DND-41 (cell line): Measurements from ENCODE around the gene SNX32.
A peak's percentile ranks its signal among the peaks of the same experiment; 100 is the strongest.

Source experiments
- ATAC-seq: fragments of 200-7000 bp; cut with Tn5 transposase; 3 replicates; pipeline ENCODE4 v1.9.1; 2021; ENCODE audit warnings: low read depth; ENCODE audit not compliant: insufficient read depth
- DNase-seq: peaks from one replicate; pipeline ENCODE4 v3.0.0-alpha.2; 2020
- H2AFZ ChIP-seq: 2 replicates; pipeline ENCODE4 v1.6.0; 2012; ENCODE audit warnings: low read depth, low read length
- H3K27ac ChIP-seq: 2 replicates; pipeline ENCODE4 v1.5.1; 2012; ENCODE audit warnings: low read length, inconsistent platforms
- H3K27me3 ChIP-seq: fragments of 200-600 bp; sonication (generic); 2 replicates; pipeline ENCODE4 v1.6.0; 2012; ENCODE audit warnings: low read length, mild to moderate bottlenecking, inconsistent platforms; ENCODE audit not compliant: insufficient read depth, poor library complexity
- H3K36me3 ChIP-seq: 2 replicates; pipeline ENCODE4 v1.5.1; 2012; ENCODE audit warnings: low read length, inconsistent platforms; ENCODE audit not compliant: insufficient read depth
- H3K4me1 ChIP-seq: 2 replicates; pipeline ENCODE4 v1.5.1; 2012; ENCODE audit warnings: mild to moderate bottlenecking, low read length; ENCODE audit not compliant: insufficient read depth
- H3K4me2 ChIP-seq: 2 replicates; pipeline ENCODE4 v1.6.0; 2012; ENCODE audit warnings: mild to moderate bottlenecking, moderate library complexity, low read length, inconsistent platforms; ENCODE audit not compliant: insufficient read depth
- H3K4me3 ChIP-seq, 2 experiments: fragments of 200-600 bp in 1 of 2; shearing (Covaris generic) in 1 of 2; 2 replicates each; pipeline ENCODE4 v1.5.1; 2012 to 2016; ENCODE audit warnings: inconsistent platforms in 2 of 2, low read length in 2 of 2, mild to moderate bottlenecking in 2 of 2, low read depth in 1 of 2, moderate library complexity in 1 of 2
- H3K79me2 ChIP-seq: 2 replicates; pipeline ENCODE4 v1.6.0; 2012; ENCODE audit warnings: low read length, inconsistent platforms; ENCODE audit not compliant: insufficient read depth
- H3K9ac ChIP-seq: 2 replicates; pipeline ENCODE4 v1.6.0; 2012; ENCODE audit warnings: low read depth, mild to moderate bottlenecking, inconsistent platforms, low read length, moderate library complexity
- H3K9me3 ChIP-seq: 2 replicates; pipeline ENCODE4 v1.5.1; 2012; ENCODE audit warnings: low read length, moderate library complexity, mild to moderate bottlenecking, inconsistent platforms; ENCODE audit not compliant: insufficient read depth, severe bottlenecking
- H4K20me1 ChIP-seq: 2 replicates; pipeline ENCODE4 v1.6.0; 2012; ENCODE audit warnings: low read length; ENCODE audit not compliant: insufficient read depth
- CTCF ChIP-seq: IDR thresholded peaks from 2 replicates; pipeline ENCODE4 v1.5.1; 2012; ENCODE audit warnings: borderline replicate concordance, low read length, moderate library complexity, mild to moderate bottlenecking; ENCODE audit not compliant: poor library complexity, severe bottlenecking; ENCODE audit errors: extremely low read depth
- EZH2 ChIP-seq: IDR thresholded peaks from 3 replicates; pipeline ENCODE4 v1.6.1; 2012; ENCODE audit warnings: borderline replicate concordance, low read depth, mild to moderate bottlenecking, moderate library complexity, low read length, inconsistent platforms; ENCODE audit not compliant: severe bottlenecking

The SNX32 gene

DNA sequence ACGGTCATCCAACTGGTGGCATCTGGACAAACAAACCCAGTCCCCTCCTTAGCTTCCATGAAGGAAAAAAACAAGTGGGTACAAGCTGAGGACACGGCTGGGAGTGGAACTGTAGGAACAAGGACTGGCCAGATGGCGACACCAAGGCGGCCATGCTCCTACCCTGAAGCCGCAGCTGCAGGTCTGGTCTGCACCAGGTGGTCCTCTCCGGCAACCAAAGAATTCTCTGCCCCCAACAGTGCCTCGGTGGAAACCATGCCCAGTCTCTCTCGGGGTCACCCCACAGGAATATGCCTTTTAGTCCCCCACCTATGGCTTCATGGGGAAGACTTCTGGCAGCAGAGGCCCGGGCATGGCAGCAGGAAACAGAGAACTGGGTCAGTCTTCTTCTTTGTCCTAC, 24.3 kb upstream of the SNX32 start:
- H3K27me3 ChIP-seq = no peaks in the 10 kb centered on the region
- H4K20me1 ChIP-seq = 0 out of 2 replicates have a peak, but pooled peaks cover 3% of the 10 kb centered on the region
- H3K4me1 ChIP-seq = no peaks in the 10 kb centered on the region
- TF ChIP-seq CTCF = no peak
- no peak for TF ChIP-seq EZH2
- no peaks in the 10 kb centered on the region for H3K36me3 ChIP-seq
- no peak overlapping the region for H3K9ac ChIP-seq
- no peaks in the 10 kb centered on the region for H3K9me3 ChIP-seq
- no peak overlapping the region for H3K27ac ChIP-seq
- H3K4me2 ChIP-seq = no peak overlapping the region
- DNase-seq (no peak), ATAC-seq (no peak)
- no peaks in the 10 kb centered on the region for H3K79me2 ChIP-seq
- no peak overlapping the region for H2AFZ ChIP-seq
- no peak overlapping the region for H3K4me3 ChIP-seq

- Histone ChIP-seq H3K36me3 (no peaks in the 10 kb centered on the region), H3K79me2 (no peaks in the 10 kb centered on the region), H3K27ac (no peak overlapping the region), H3K9ac (no peak overlapping the region), H3K4me1 (no peaks in the 10 kb centered on the region), H3K4me2 (no peak overlapping the region), H3K9me3 (no peaks in the 10 kb centered on the region), H2AFZ (no peak overlapping the region), H4K20me1 (0 out of 2 replicates have a peak, but pooled peaks cover 3% of the 10 kb centered on the region), H3K27me3 (no peaks in the 10 kb centered on the region), H3K4me3 (no peak overlapping the region)
- ATAC-seq (0 out of 3 replicates have a peak, but pooled peaks have one; percentile 42), DNase-seq (no peak)
- TF ChIP-seq CTCF (peak; percentile 47), EZH2 (no peak)
These were observed 23.5 kb upstream of the SNX32 start for GRCh38 chr11:65810046-65810868.

- H3K79me2 ChIP-seq = 0 out of 2 replicates have a peak, but pooled peaks cover 2% of the 10 kb centered on the region
- no peak overlapping the region for H3K4me3 ChIP-seq
- peaks cover 7% of the 10 kb centered on the region for H3K4me1 ChIP-seq
- DNase-seq (no peak), ATAC-seq (no peak)
- H3K4me2 ChIP-seq = no peak overlapping the region
- no peak overlapping the region for H3K9ac ChIP-seq
- H3K27me3 ChIP-seq = no peaks in the 10 kb centered on the region
- 0 out of 2 replicates have a peak, but pooled peaks cover 3% of the 10 kb centered on the region for H4K20me1 ChIP-seq
- no peak overlapping the region for H2AFZ ChIP-seq
- H3K36me3 ChIP-seq = no peaks in the 10 kb centered on the region
- TF ChIP-seq CTCF (no peak), EZH2 (no peak)
- no peak overlapping the region for H3K27ac ChIP-seq
- H3K9me3 ChIP-seq = no peaks in the 10 kb centered on the region
These were observed 21.8 kb upstream of the SNX32 start for GRCh38 chr11:65811764-65812475.
